Kidney (tissue), 14 donors: ENCODE measurements around the gene SIDT2. TPM values are rescaled to one million over a fixed set of nuclear protein-coding genes. Genes with fewer than 3 reads are reported as not detected.

Experiments used
- DNase-seq, 5 donors: peaks; one replicate each; pipeline ENCODE4 v3.0.0-alpha.2; 2013 to 2020
- FAIRE-seq: peaks from 2 replicates; lab custom pipeline; 2012; peaks lifted over from hg19 to GRCh38; lab: Jason Lieb, UNC
- H3K27ac ChIP-seq, 2 donors: one replicate each; pipeline ENCODE4 v1.7.0; 2013; ENCODE audit warnings: low read depth in 2 of 2, low read length in 2 of 2, inconsistent platforms in 1 of 2
- H3K27me3 ChIP-seq: one replicate; pipeline ENCODE4 v1.7.1; 2013; ENCODE audit warnings: low read length, inconsistent platforms; ENCODE audit not compliant: control insufficient read depth, insufficient read depth
- H3K36me3 ChIP-seq, 3 donors: one replicate each; pipeline versions ENCODE4 v1.7.0 to v1.7.1; 2013; ENCODE audit warnings: low read length in 3 of 3, control low read depth in 1 of 3, inconsistent platforms in 1 of 3; ENCODE audit not compliant: insufficient read depth in 3 of 3, control insufficient read depth in 2 of 3
- H3K4me1 ChIP-seq, 3 donors: one replicate each; pipeline versions ENCODE4 v1.7.0 to v1.7.1; 2013; ENCODE audit warnings: low read length in 3 of 3, inconsistent platforms in 1 of 3, low read depth in 1 of 3; ENCODE audit not compliant: control insufficient read depth in 2 of 3, insufficient read depth in 2 of 3
- H3K4me3 ChIP-seq, 3 donors: one replicate each; pipeline versions ENCODE4 v1.7.0 to v1.8.1; 2013; ENCODE audit warnings: low read length in 3 of 3, control low read depth in 1 of 3, inconsistent platforms in 1 of 3
- H3K9ac ChIP-seq, 3 donors: one replicate each; pipeline versions ENCODE4 v1.7.0 to v1.7.1; 2013; ENCODE audit warnings: low read length in 3 of 3, control low read depth in 1 of 3, inconsistent platforms in 1 of 3
- H3K9me3 ChIP-seq, 3 donors: one replicate each; pipeline versions ENCODE4 v1.7.0 to v1.7.1; 2013; ENCODE audit warnings: low read length in 3 of 3, control low read depth in 1 of 3, inconsistent platforms in 1 of 3; ENCODE audit not compliant: control insufficient read depth in 2 of 3, insufficient read depth in 1 of 3
- CTCF ChIP-seq: IDR thresholded peaks from 3 replicates; pipeline ENCODE4 v1.5.1; 2012; ENCODE audit warnings: mild to moderate bottlenecking, moderate library complexity, borderline replicate concordance; ENCODE audit not compliant: insufficient read depth; ENCODE audit errors: extremely low read depth
- intact Hi-C: fragments of 100-400 bp; cut with DNase I; formaldehyde crosslinking; loops from one replicate; pipeline ENCODE4 v1.11.1; 2022
- polyA plus RNA-seq: library from polyadenylated mRNA; stranded (reverse); fragments of 350-450 nt; fragmentation: Illumina TruSeq; extraction: RNeasy Lipid Tissue Mini Kit (QIAGEN cat#74804); gene quantifications from one replicate; pipeline ENCODE4 v1.2.3, GENCODE V29; 2014; ENCODE audit warnings: low read depth, low replicate concordance; ENCODE audit not compliant: insufficient read depth
- total RNA-seq: library from RNA; stranded (reverse); fragmentation: NEBNext Ultra II Directional; extraction: Animal tissue kit (Norgen Biotek cat#: 25700); gene quantifications from one replicate; pipeline ENCODE4 v1.2.1, GENCODE V29; 2021
- donor health status: control.
- donor health status: control.
- donor health status: control.
- donor health status: control.
- donor health status: control.
- donor health status: DM: yes; HTN: yes; CAD: no.
- donor health status: Normal renal cell carcinoma (clear cell type).

SIDT2 gene
- total and polyA plus RNA-seq, 2 donors from 2014 or later: 16.4 to 37.4 TPM

GRCh38 chr11:117159892-117160291, 18.7 kb upstream of the SIDT2 start:
- no peak overlapping the region for H3K27ac ChIP-seq
- no peaks in the 10 kb centered on the region for H3K4me1 ChIP-seq
- no peak for TF ChIP-seq CTCF
- no peaks in the 10 kb centered on the region for H3K27me3 ChIP-seq
- no peak overlapping the region for H3K9ac ChIP-seq
- peaks cover 9 to 28% (median 14%) of the 10 kb centered on the region in 3 donors for H3K36me3 ChIP-seq
- H3K4me3 ChIP-seq: no peak overlapping the region
- DNase-seq (no peak), FAIRE-seq (no peak)
- H3K9me3 ChIP-seq: no peaks in the 10 kb centered on the region
- intact Hi-C loops: no loop called here

DNA sequence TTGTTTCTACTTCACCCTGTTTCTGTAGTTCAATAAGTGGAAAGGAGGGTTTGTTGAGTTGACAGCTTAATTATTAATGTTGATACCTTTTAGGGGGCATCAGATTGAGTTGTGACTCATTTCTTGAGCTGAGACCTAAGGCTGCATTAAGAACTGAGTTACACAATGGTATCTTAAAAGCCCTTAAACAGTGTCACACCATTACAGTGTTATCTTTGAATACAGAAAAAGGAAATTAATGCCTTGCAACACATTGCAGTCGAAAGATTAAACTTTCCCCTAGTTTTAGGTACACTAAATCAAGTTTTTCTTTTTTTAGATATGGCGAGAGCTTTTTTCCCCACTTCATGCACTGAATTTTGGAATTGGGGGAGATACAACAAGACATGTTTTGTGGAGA, 17.7 kb upstream of the SIDT2 start:
- FAIRE-seq (no peak), DNase-seq (no peak)
- H3K36me3 ChIP-seq: peaks cover 9 to 36% (median 17%) of the 10 kb centered on the region in 3 donors
- H3K4me1 ChIP-seq: no peaks in the 10 kb centered on the region
- H3K27ac ChIP-seq: no peak overlapping the region
- H3K27me3 ChIP-seq: no peaks in the 10 kb centered on the region
- intact Hi-C loops: no loop called here
- TF ChIP-seq CTCF: no peak
- no peak overlapping the region for H3K9ac ChIP-seq
- no peaks in the 10 kb centered on the region for H3K9me3 ChIP-seq
- H3K4me3 ChIP-seq: no peak overlapping the region

DNA sequence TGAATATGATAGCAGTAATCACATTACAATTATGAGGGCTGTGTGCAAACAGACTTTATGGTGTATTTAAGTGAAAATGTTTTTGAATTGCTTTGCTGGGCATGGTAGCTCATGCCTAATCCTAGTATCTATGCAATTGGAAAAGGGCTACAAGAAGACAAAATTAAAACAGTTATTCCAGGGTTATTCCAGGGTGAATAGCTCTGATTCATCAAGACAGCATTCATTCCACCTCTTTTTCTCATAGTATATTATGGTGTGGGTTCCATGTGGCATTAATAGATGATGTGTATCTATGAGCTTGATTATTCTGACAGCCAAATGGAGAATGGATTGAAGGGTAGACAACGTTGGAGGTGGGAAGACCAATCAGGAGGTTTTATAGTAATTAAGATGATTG, 12.1 kb upstream of the SIDT2 start:
- Histone ChIP-seq H3K27ac (no peak overlapping the region), H3K27me3 (no peaks in the 10 kb centered on the region), H3K9ac (no peak overlapping the region), H3K4me3 (no peak overlapping the region), H3K4me1 (peaks cover under 1 to 4% (median under 1%) of the 10 kb centered on the region in 3 donors), H3K36me3 (peaks cover 3 to 43% (median 29%) of the 10 kb centered on the region in 3 donors), H3K9me3 (no peaks in the 10 kb centered on the region)
- intact Hi-C loops: no loop called here
- no peak for FAIRE-seq
- DNase-seq: no peak
- no peak for TF ChIP-seq CTCF

GRCh38 chr11:117169736-117170135, 8.8 kb upstream of the SIDT2 start:
- Histone ChIP-seq H3K9me3 (no peaks in the 10 kb centered on the region), H3K4me3 (no peak overlapping the region), H3K4me1 (peaks cover 8 to 9% (median 8%) of the 10 kb centered on the region in 3 donors), H3K27ac (no peak overlapping the region), H3K27me3 (no peaks in the 10 kb centered on the region), H3K36me3 (peaks cover 0 to 25% (median 20%) of the 10 kb centered on the region in 3 donors), H3K9ac (no peak overlapping the region)
- no peak for TF ChIP-seq CTCF
- intact Hi-C loops: no loop called here
- no peak for FAIRE-seq
- peak in 4 of 5 donors; percentile 28 to 74 (median 51) for DNase-seq
